Measurements from ENCODE around the gene GARRE1.
"Not testable (repeated sequence)": the region's sequence is repeated elsewhere in the genome, so short reads cannot be mapped to it uniquely, and the experiment has no call there.

Gene GARRE1

GRCh38 chr19:34236035-34236987 is 18.0 kb upstream of the GARRE1 start:
- no peaks in the 10 kb centered on the region for H3K36me3 ChIP-seq (ENCODE audit: control insufficient read depth, insufficient read depth, low read length)
- peaks cover 3% of the 10 kb centered on the region for H3K4me1 ChIP-seq (ENCODE audit: control insufficient read depth, insufficient read depth, low read length)
- H3K9ac ChIP-seq (ENCODE audit: low read length), result no peak overlapping the region
- no peak overlapping the region for H3K27ac ChIP-seq (ENCODE audit: low read depth, low read length)
- no peak overlapping the region for H3K4me3 ChIP-seq (ENCODE audit: low read length)
- no peaks in the 10 kb centered on the region for H3K27me3 ChIP-seq (ENCODE audit: control insufficient read depth, insufficient read depth, low read length)

DNA sequence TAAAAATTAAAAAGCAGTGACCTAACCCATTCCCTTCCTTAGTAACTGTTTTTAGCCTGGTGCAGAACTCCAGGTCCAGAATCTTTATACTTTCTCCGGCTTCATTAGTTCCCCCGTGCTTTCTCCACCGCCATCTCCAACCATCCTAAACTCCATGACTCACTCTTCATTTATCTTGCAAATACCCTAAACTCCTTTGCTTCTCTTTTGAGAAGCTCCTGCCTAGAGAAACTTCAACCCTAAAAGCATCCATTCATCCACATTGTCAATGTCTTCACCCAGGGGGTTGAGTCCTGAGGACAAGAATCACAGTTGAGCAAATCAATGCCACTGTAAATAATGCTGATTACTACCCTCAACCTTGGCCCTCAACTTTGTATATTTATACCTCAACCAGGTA is 17.1 kb upstream of the GARRE1 start:
- Histone ChIP-seq H3K4me1 (ENCODE audit: control insufficient read depth, insufficient read depth, low read length) (peaks cover 3% of the 10 kb centered on the region), H3K4me3 (ENCODE audit: low read length) (no peak overlapping the region), H3K27me3 (ENCODE audit: control insufficient read depth, insufficient read depth, low read length) (no peaks in the 10 kb centered on the region), H3K36me3 (ENCODE audit: control insufficient read depth, insufficient read depth, low read length) (no peaks in the 10 kb centered on the region), H3K9ac (ENCODE audit: low read length) (no peak overlapping the region), H3K27ac (ENCODE audit: low read depth, low read length) (no peak overlapping the region)

GRCh38 chr19:34237939-34238338 is 16.4 kb upstream of the GARRE1 start:
- no peaks in the 10 kb centered on the region for H3K27me3 ChIP-seq (ENCODE audit: control insufficient read depth, insufficient read depth, low read length)
- no peak overlapping the region for H3K4me3 ChIP-seq (ENCODE audit: low read length)
- peaks cover 3% of the 10 kb centered on the region for H3K4me1 ChIP-seq (ENCODE audit: control insufficient read depth, insufficient read depth, low read length)
- no peaks in the 10 kb centered on the region for H3K36me3 ChIP-seq (ENCODE audit: control insufficient read depth, insufficient read depth, low read length)
- no peak overlapping the region for H3K27ac ChIP-seq (ENCODE audit: low read depth, low read length)
- no peak overlapping the region for H3K9ac ChIP-seq (ENCODE audit: low read length)

DNA sequence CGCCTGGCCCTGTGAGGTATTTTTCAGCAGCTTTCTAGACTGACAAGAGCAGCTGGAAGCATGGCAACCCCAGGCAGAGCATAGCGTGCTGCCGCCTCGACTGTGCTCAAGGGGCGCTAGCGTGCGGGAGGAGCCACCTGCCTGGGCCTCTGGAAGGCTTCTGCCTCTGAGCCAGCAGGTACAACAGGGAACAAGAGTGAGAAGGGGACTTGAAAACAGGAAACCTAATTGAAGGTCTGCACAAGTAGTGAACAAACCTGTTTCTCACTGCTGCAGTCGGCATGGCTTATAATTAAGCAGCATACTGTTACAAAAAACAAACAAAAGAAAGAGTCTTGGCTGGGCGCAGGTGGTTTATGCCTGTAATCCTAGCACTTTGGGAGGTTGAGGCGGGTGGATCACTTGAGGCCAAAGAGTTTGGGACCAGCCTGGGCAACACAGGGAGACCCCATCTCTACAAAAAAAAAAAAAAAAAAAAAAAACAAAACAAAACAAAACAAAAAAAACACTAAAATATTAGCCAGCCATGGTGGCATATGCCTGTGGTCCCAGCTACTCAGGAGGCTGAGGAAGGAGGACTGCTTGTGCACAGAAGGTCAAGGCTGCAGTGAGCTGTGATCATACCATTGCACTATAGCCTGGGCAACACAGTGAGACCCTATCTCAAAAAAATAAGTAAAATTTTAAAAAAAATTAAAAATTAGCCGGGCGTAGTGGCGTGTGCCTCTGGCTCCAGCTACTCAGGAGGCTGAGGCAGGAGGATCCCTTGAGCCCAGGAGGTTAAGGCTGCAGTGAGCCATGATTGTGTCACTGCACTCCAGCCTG is 12.6 kb upstream of the GARRE1 start:
- Histone ChIP-seq H3K9ac (ENCODE audit: low read length) (no peak overlapping the region), H3K36me3 (ENCODE audit: control insufficient read depth, insufficient read depth, low read length) (no peaks in the 10 kb centered on the region), H3K4me1 (ENCODE audit: control insufficient read depth, insufficient read depth, low read length) (no peaks in the 10 kb centered on the region), H3K27me3 (ENCODE audit: control insufficient read depth, insufficient read depth, low read length) (no peaks in the 10 kb centered on the region), H3K4me3 (ENCODE audit: low read length) (no peak overlapping the region), H3K27ac (ENCODE audit: low read depth, low read length) (no peak overlapping the region)

DNA sequence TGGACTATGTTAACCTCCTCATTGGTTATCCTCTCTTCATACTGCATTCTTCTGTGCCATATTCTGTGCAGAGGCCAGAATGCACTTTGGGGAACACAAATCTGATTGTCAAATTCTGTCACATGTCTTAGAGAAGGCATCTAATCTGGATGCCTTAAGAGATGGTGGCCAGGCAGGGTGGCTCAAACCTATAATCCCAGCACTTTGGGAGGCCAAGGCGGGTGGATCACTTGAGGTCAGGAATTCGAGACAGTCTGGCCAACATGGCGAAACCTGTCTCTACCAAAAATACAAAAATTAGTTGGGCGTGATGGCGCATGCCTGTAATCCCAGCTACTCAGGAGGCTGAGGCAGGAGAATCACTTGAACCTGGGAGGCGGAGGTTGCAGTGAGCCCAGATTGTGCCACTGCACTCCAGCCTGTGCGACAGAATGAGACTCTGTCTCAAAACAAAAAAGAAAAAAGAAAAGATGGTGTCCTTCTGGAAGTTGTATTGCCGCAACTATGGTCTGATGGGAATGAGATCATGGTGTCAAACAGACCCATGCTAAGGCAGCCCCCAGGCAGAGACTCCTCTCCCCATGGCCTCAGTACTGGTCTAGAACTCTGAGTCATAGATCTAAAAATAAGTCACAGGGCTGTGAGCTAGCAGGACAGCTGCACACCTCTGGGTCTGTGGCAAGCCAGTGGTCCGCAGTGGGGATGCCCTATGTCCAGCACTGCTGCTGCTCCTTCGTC is 11.0 kb upstream of the GARRE1 start:
- not testable (repeated sequence) for H3K4me1 ChIP-seq (ENCODE audit: control insufficient read depth, insufficient read depth, low read length); H3K27ac ChIP-seq (ENCODE audit: low read depth, low read length); H3K9ac ChIP-seq (ENCODE audit: low read length); H3K27me3 ChIP-seq (ENCODE audit: control insufficient read depth, insufficient read depth, low read length); H3K36me3 ChIP-seq (ENCODE audit: control insufficient read depth, insufficient read depth, low read length); H3K4me3 ChIP-seq (ENCODE audit: low read length)

DNA sequence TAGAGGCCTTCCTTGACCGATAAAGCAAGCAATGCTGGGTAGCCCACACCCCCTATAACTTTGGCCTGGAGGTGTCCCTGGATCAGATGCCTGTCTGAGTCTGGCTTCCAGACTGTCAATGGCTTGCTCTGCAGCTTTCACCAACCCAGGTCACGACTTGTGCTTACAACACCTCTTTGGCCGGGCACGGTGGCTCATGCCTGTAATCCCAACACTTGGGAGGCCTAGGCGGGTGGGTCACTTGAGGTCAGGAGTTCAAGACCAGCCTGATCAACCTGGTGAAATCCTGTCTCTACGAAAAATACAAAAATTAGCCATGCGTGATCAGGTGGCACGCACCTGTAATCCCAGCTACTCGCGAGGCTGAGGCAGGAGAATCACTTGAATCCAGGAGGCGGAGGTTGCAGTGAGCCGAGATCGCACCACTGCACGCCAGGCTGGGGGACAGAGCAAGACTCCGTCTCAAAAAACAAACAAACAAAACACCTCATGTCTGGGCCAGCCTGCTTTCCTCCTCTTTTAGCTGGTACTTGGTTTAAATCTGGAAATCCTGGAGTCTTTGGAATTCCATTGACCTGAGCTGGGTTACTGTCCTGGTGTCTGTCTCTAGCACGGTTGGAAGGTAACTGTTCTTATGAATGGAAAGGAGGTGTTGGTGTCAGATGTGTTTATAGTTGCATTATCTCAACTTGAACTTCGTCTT is 10.3 kb upstream of the GARRE1 start:
- Histone ChIP-seq H3K36me3 (ENCODE audit: control insufficient read depth, insufficient read depth, low read length) (no peaks in the 10 kb centered on the region), H3K27ac (ENCODE audit: low read depth, low read length) (no peak overlapping the region), H3K4me3 (ENCODE audit: low read length) (no peak overlapping the region)

DNA sequence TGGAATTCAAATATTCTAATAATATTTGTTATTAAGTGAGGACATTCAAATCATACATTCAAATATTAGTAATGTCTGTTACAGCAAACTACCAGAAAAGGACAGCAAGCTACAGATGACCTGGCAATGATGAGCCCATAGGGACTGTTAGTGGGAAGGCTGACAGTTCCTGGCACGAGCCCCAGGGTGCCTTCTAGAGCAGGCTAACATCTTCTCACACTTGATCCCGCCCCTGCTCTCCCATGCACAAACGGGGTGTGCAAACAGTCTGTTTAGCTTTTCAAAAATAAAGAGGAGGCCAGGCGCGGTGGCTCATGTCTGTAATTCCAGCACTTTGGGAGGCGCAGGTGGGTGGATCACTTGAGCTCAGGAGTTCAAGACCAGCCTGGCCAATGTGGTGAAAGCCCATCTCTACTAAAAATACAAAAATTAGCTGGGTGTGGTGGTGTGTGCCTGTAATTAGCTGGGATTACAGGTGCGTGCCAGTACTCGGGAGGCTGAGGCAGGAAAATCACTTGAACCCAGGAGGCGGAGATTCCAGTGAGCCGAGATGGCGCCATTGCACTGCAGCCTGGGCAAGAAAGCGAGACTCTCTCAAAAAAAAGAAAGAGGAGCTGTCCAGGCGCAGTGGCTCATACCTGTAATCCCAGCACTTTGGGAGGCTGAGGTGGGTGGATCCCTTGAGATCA is 9.6 kb upstream of the GARRE1 start:
- no peak overlapping the region for H3K27ac ChIP-seq (ENCODE audit: low read depth, low read length)
- H3K27me3 ChIP-seq (ENCODE audit: control insufficient read depth, insufficient read depth, low read length), result no peaks in the 10 kb centered on the region
- no peaks in the 10 kb centered on the region for H3K36me3 ChIP-seq (ENCODE audit: control insufficient read depth, insufficient read depth, low read length)
- H3K4me3 ChIP-seq (ENCODE audit: low read length), result no peak overlapping the region
- H3K4me1 ChIP-seq (ENCODE audit: control insufficient read depth, insufficient read depth, low read length), result no peaks in the 10 kb centered on the region
- no peak overlapping the region for H3K9ac ChIP-seq (ENCODE audit: low read length)

More for the DNA sequence above, 10.3 kb upstream of the GARRE1 start:
- Histone ChIP-seq H3K27me3 (ENCODE audit: control insufficient read depth, insufficient read depth, low read length) (no peaks in the 10 kb centered on the region), H3K4me1 (ENCODE audit: control insufficient read depth, insufficient read depth, low read length) (no peaks in the 10 kb centered on the region), H3K9ac (ENCODE audit: low read length) (no peak overlapping the region)

DNA sequence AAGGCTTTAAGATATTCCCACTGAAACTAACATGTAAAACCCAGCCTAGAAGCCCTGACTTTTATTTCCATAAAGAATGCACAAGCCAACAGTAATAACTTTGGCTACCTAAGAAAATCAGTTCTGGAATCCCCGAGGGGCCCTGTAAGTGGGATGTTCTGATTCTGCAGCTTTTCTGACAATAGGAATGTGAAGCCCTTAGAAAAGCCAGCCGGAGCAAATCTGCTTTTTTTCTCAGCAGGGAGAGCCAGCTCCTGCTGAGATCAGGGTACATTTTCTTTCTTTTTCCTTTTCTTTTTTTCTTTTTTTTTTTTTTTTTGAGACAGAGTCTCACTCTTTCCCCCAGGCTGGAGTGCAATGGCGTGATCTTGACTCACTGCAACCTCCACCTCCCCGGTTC is 8.0 kb upstream of the GARRE1 start:
- H3K4me1 ChIP-seq (ENCODE audit: control insufficient read depth, insufficient read depth, low read length), result no peaks in the 10 kb centered on the region
- no peaks in the 10 kb centered on the region for H3K36me3 ChIP-seq (ENCODE audit: control insufficient read depth, insufficient read depth, low read length)
- H3K27me3 ChIP-seq (ENCODE audit: control insufficient read depth, insufficient read depth, low read length), result no peaks in the 10 kb centered on the region
- H3K4me3 ChIP-seq (ENCODE audit: low read length), result no peak overlapping the region
- H3K27ac ChIP-seq (ENCODE audit: low read depth, low read length), result no peak overlapping the region
- H3K9ac ChIP-seq (ENCODE audit: low read length), result no peak overlapping the region

DNA sequence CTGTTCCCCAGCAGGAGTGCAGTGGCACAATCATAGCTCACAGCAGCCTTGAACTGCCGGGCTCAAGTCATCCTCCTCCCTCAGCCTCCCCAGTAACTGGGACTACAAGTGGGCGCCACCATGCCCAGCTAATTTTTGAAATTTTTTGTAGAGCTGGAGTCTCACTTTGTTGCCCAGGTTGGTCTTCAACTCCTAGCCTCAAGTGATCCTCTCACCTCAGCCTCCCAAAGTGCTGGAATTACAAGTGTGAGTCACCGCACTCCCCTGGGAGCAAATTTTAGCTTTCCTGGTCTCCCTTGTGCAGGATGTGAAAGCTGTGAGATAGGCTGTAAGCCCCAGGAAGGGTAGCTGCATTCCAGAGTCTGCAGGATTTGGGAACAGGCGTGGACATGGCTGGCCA is 5.4 kb upstream of the GARRE1 start:
- Histone ChIP-seq H3K4me3 (ENCODE audit: low read length) (no peak overlapping the region), H3K9ac (ENCODE audit: low read length) (no peak overlapping the region), H3K27me3 (ENCODE audit: control insufficient read depth, insufficient read depth, low read length) (no peaks in the 10 kb centered on the region), H3K27ac (ENCODE audit: low read depth, low read length) (no peak overlapping the region), H3K36me3 (ENCODE audit: control insufficient read depth, insufficient read depth, low read length) (no peaks in the 10 kb centered on the region), H3K4me1 (ENCODE audit: control insufficient read depth, insufficient read depth, low read length) (no peaks in the 10 kb centered on the region)

GRCh38 chr19:34253167-34253566 is 1.2 kb upstream of the GARRE1 start:
- not testable (repeated sequence) for H3K9ac ChIP-seq (ENCODE audit: low read length); H3K27me3 ChIP-seq (ENCODE audit: control insufficient read depth, insufficient read depth, low read length); H3K4me3 ChIP-seq (ENCODE audit: low read length); H3K27ac ChIP-seq (ENCODE audit: low read depth, low read length); H3K4me1 ChIP-seq (ENCODE audit: control insufficient read depth, insufficient read depth, low read length); H3K36me3 ChIP-seq (ENCODE audit: control insufficient read depth, insufficient read depth, low read length)

- H3K36me3 ChIP-seq (ENCODE audit: control insufficient read depth, insufficient read depth, low read length), result not testable (repeated sequence)
Observed at GRCh38 chr19:34253681-34254045, 691 bp upstream of the GARRE1 start.

More at GRCh38 chr19:34253681-34254045, 691 bp upstream of the GARRE1 start:
- H3K27ac ChIP-seq (ENCODE audit: low read depth, low read length); H3K27me3 ChIP-seq (ENCODE audit: control insufficient read depth, insufficient read depth, low read length); H3K9ac ChIP-seq (ENCODE audit: low read length); H3K4me1 ChIP-seq (ENCODE audit: control insufficient read depth, insufficient read depth, low read length): not testable (repeated sequence)
- peak overlapping the region; percentile 81 for H3K4me3 ChIP-seq (ENCODE audit: low read length)

All from rectal smooth muscle tissue (tissue), 1 donor.